Measurements from ENCODE around the gene RAP1GAP2.
A peak's percentile ranks its signal among the peaks of the same experiment; 100 is the strongest.

The RAP1GAP2 gene

DNA sequence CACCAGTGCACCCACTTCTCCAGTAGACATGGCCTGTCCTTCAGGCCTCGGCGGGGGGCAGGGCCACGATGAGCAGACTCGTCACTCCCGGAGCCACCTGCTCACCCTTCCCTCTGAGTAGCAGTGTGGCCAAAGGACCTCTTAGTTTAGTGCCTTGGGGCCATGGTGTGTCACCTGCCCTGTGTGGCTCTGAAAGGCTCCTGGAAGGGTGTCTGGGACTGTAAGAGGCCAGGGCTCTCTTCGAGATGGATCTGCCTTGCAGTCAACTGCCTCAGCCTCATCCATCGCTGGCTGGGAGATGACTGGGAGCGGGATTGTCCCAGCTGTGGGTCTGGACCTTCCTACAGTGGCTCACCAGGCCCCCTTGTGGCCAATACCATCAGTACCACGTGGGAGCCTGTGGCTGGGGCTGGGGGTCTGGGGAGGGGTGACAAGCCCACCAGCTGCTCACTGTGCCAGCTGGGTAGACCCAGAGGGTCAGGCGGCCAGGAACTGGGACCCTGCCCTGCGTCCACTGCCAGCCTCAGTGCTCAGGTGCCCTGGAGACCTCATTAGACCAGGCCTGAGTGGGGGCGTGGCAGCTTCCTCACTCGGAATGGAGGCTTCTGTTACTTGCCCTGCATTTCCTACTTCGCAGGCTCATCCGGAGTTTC, 133.8 kb downstream of the RAP1GAP2 start:
- no peak for TF ChIP-seq EZH2 (IDR thresholded peaks at IDR 0.05; ENCODE audit: borderline replicate concordance, low read depth, low read length, severe bottlenecking)
- TF ChIP-seq, protein P1, sequence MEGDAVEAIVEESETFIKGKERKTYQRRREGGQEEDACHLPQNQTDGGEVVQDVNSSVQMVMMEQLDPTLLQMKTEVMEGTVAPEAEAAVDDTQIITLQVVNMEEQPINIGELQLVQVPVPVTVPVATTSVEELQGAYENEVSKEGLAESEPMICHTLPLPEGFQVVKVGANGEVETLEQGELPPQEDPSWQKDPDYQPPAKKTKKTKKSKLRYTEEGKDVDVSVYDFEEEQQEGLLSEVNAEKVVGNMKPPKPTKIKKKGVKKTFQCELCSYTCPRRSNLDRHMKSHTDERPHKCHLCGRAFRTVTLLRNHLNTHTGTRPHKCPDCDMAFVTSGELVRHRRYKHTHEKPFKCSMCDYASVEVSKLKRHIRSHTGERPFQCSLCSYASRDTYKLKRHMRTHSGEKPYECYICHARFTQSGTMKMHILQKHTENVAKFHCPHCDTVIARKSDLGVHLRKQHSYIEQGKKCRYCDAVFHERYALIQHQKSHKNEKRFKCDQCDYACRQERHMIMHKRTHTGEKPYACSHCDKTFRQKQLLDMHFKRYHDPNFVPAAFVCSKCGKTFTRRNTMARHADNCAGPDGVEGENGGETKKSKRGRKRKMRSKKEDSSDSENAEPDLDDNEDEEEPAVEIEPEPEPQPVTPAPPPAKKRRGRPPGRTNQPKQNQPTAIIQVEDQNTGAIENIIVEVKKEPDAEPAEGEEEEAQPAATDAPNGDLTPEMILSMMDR (IDR thresholded peaks at IDR 0.05; ENCODE audit: borderline replicate concordance, extremely low read depth, low read length, poor library complexity, severe bottlenecking): peak; percentile 59
- no peaks in the 10 kb centered on the region for H3K36me3 ChIP-seq (ENCODE audit: insufficient read depth, low read length)
- H3K27ac ChIP-seq (ENCODE audit: low read length): no peak overlapping the region
- H3K4me3 ChIP-seq (ENCODE audit: low read depth in 1 of 2, low read length in 2 of 2): no peak overlapping the region
- no peaks in the 10 kb centered on the region for H3K27me3 ChIP-seq (ENCODE audit: insufficient read depth, low read length, poor library complexity)
- no peaks in the 10 kb centered on the region for H3K79me2 ChIP-seq (ENCODE audit: insufficient read depth, low read length)
- DNase-seq: peak; percentile 24
- no peaks in the 10 kb centered on the region for H3K4me1 ChIP-seq (ENCODE audit: insufficient read depth, low read length)
- no peak overlapping the region for H3K9ac ChIP-seq (ENCODE audit: low read depth, low read length)
- H2AFZ ChIP-seq (ENCODE audit: low read depth, low read length): no peak overlapping the region
- ATAC-seq (ENCODE audit: insufficient read depth, low read depth): peak; percentile 58; the same call in 2 of the 3 replicates
- H3K4me2 ChIP-seq (ENCODE audit: insufficient read depth, low read length): no peak overlapping the region
- no peaks in the 10 kb centered on the region for H3K9me3 ChIP-seq (ENCODE audit: insufficient read depth, low read length, severe bottlenecking)
- H4K20me1 ChIP-seq (ENCODE audit: insufficient read depth, low read length): peaks cover 6% of the 10 kb centered on the region

DNA sequence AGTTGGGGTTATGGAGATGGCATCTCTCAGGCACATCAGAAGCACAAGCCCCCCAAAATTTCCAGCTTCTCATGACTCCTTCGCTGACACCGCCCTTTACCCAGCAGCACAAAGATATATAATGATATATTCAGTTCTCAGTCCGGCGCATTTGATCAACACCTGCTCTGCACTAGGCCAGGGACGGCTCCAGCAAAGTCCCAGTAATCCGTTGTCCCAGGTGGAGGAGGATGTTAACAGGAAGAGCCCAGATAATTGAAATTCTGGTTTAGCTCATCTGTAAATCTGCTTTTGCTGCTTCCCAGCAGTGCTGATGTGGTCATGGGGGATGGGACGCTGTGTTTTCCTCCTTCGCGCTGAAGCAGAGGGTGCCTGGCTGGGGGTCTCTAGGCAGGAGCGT, 135.6 kb downstream of the RAP1GAP2 start:
- no peak overlapping the region for H2AFZ ChIP-seq (ENCODE audit: low read depth, low read length)
- DNase-seq (no peak), ATAC-seq (ENCODE audit: insufficient read depth, low read depth) (no peak)
- peaks cover 6% of the 10 kb centered on the region for H4K20me1 ChIP-seq (ENCODE audit: insufficient read depth, low read length)
- no peak for TF ChIP-seq EZH2 (IDR thresholded peaks at IDR 0.05; ENCODE audit: borderline replicate concordance, low read depth, low read length, severe bottlenecking)
- TF ChIP-seq, protein P1 (IDR thresholded peaks at IDR 0.05; ENCODE audit: borderline replicate concordance, extremely low read depth, low read length, poor library complexity, severe bottlenecking): no peak
- H3K36me3 ChIP-seq (ENCODE audit: insufficient read depth, low read length): no peaks in the 10 kb centered on the region
- H3K79me2 ChIP-seq (ENCODE audit: insufficient read depth, low read length): no peaks in the 10 kb centered on the region
- H3K9ac ChIP-seq (ENCODE audit: low read depth, low read length): no peak overlapping the region
- no peak overlapping the region for H3K4me2 ChIP-seq (ENCODE audit: insufficient read depth, low read length)
- no peaks in the 10 kb centered on the region for H3K9me3 ChIP-seq (ENCODE audit: insufficient read depth, low read length, severe bottlenecking)
- H3K4me1 ChIP-seq (ENCODE audit: insufficient read depth, low read length): no peaks in the 10 kb centered on the region
- no peak overlapping the region for H3K27ac ChIP-seq (ENCODE audit: low read length)
- no peak overlapping the region for H3K4me3 ChIP-seq (ENCODE audit: low read depth in 1 of 2, low read length in 2 of 2)
- no peaks in the 10 kb centered on the region for H3K27me3 ChIP-seq (ENCODE audit: insufficient read depth, low read length, poor library complexity)

DNA sequence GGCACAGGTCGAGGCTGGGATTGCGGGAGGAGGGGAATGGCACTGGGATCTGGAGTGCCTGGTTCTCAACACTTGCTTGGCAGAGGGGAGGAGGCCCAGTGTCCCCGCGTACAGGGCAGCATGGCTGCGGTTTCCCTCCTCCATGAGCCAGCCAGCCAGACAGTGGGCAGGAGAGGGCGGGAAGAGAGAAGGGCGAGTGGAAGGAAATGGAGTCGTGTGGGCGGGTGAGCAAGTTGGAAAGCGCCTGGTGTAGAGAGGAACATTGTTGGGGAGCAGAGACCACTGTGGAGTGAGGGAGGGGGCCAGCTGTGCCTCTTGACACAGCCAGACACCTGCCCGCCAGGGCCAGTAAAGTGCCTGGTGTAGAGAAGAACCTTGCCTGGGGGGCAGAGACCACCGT, 136.7 kb downstream of the RAP1GAP2 start:
- H3K9me3 ChIP-seq (ENCODE audit: insufficient read depth, low read length, severe bottlenecking): no peaks in the 10 kb centered on the region
- H3K79me2 ChIP-seq (ENCODE audit: insufficient read depth, low read length): no peaks in the 10 kb centered on the region
- H3K4me1 ChIP-seq (ENCODE audit: insufficient read depth, low read length): no peaks in the 10 kb centered on the region
- H3K4me3 ChIP-seq (ENCODE audit: low read depth in 1 of 2, low read length in 2 of 2): no peak overlapping the region
- H3K9ac ChIP-seq (ENCODE audit: low read depth, low read length): no peak overlapping the region
- DNase-seq (no peak), ATAC-seq (ENCODE audit: insufficient read depth, low read depth) (no peak)
- H3K27ac ChIP-seq (ENCODE audit: low read length): no peak overlapping the region
- peaks cover 6% of the 10 kb centered on the region for H4K20me1 ChIP-seq (ENCODE audit: insufficient read depth, low read length)
- H3K4me2 ChIP-seq (ENCODE audit: insufficient read depth, low read length): no peak overlapping the region
- H2AFZ ChIP-seq (ENCODE audit: low read depth, low read length): no peak overlapping the region
- no peaks in the 10 kb centered on the region for H3K36me3 ChIP-seq (ENCODE audit: insufficient read depth, low read length)
- no peak for TF ChIP-seq EZH2 (IDR thresholded peaks at IDR 0.05; ENCODE audit: borderline replicate concordance, low read depth, low read length, severe bottlenecking)
- TF ChIP-seq, protein P1 (IDR thresholded peaks at IDR 0.05; ENCODE audit: borderline replicate concordance, extremely low read depth, low read length, poor library complexity, severe bottlenecking): no peak
- H3K27me3 ChIP-seq (ENCODE audit: insufficient read depth, low read length, poor library complexity): no peaks in the 10 kb centered on the region

All from DND-41 (cell line).